ACC112 (cell line): ENCODE data around the gene PIP4K2C.

Source experiments
- H2AFZ ChIP-seq: fragments of 200-600 bp; sonication (generic); one replicate; pipeline ENCODE4 v1.6.0; 2017; ENCODE audit warnings: antibody characterized with exemption, low read length; ENCODE audit not compliant: unreplicated experiment
- H3K27ac ChIP-seq: fragments of 200-600 bp; sonication (generic); 2 replicates; pipeline ENCODE4 v1.5.1; 2014; ENCODE audit warnings: low read depth, mild to moderate bottlenecking, antibody characterized with exemption, low read length, moderate library complexity
- H3K27me3 ChIP-seq: fragments of 200-600 bp; sonication (generic); 2 replicates; pipeline ENCODE4 v1.6.1; 2014; ENCODE audit warnings: mild to moderate bottlenecking, antibody characterized with exemption, low read length, moderate library complexity, mixed read lengths; ENCODE audit not compliant: insufficient read depth
- H3K36me3 ChIP-seq: fragments of 200-600 bp; sonication (generic); 2 replicates; pipeline ENCODE4 v1.6.1; 2016; ENCODE audit warnings: mild to moderate bottlenecking, antibody characterized with exemption, low read length, moderate library complexity, mixed read lengths; ENCODE audit not compliant: insufficient read depth
- H3K4me1 ChIP-seq: fragments of 200-600 bp; sonication (generic); one replicate; pipeline ENCODE4 v1.6.1; 2016; ENCODE audit warnings: low read length, mixed read lengths; ENCODE audit not compliant: insufficient read depth, unreplicated experiment, control insufficient read depth
- H3K4me3 ChIP-seq: fragments of 200-600 bp; sonication (generic); 2 replicates; pipeline ENCODE4 v1.5.1; 2014; ENCODE audit warnings: mild to moderate bottlenecking, low read depth, low read length
- H3K79me2 ChIP-seq: fragments of 200-600 bp; sonication (generic); one replicate; pipeline ENCODE4 v1.6.0; 2016; ENCODE audit warnings: low read length; ENCODE audit not compliant: control insufficient read depth, unreplicated experiment, insufficient read depth

Gene PIP4K2C

DNA sequence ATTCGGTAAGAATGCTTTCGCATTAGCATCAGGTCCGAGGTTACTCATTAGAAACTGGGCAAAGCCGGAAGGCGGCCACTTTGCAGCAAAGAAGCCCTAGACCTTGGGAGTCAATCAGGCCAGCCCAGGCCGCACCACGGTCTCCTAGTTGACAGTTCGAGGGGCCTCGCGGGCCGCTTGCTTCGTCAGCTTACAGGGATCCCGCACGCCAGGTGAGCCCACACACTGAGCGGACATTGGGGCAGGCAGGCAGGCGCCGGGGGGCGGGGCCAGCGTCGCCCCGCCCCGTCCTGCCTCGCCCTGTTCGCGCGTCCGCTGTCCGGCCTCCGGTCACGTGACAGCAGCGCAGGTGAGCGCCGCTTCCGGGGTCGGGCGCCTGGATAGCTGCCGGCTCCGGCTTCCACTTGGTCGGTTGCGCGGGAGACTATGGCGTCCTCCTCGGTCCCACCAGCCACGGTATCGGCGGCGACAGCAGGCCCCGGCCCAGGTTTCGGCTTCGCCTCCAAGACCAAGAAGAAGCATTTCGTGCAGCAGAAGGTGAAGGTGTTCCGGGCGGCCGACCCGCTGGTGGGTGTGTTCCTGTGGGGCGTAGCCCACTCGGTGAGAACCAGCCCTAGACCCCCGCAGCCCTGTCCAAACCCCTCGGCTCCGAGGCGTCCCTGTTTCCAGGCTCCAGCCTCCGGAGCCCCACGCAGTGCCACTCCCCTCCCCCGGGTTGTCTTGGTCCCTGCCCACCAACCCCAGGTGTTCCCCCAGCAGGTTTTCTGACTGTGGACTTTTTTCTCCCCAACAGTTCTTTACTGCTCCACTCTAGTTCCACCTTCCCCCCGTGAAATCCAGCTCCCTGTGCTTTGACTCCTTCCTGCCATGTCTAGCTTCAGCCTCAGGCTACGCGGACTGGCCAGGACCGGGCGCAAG is at the start of gene PIP4K2C:
TSS of gene PIP4K2C (plus strand) at position 329 of the 918 bp plus-strand sequence. CDS start at position 427, 98 bp downstream.
- H3K4me1 ChIP-seq = peaks cover 10% of the 10 kb centered on the region
- peaks cover 15% of the 10 kb centered on the region for H3K27me3 ChIP-seq
- H3K4me3 ChIP-seq = peak within 1 kb of the TSS; percentile 95
- no peaks in the 10 kb centered on the region for H3K79me2 ChIP-seq
- H2AFZ ChIP-seq = peak within 1 kb of the TSS; percentile 99
- H3K36me3 ChIP-seq = no peaks in the 10 kb centered on the region
- no peak within 1 kb of the TSS for H3K27ac ChIP-seq

DNA sequence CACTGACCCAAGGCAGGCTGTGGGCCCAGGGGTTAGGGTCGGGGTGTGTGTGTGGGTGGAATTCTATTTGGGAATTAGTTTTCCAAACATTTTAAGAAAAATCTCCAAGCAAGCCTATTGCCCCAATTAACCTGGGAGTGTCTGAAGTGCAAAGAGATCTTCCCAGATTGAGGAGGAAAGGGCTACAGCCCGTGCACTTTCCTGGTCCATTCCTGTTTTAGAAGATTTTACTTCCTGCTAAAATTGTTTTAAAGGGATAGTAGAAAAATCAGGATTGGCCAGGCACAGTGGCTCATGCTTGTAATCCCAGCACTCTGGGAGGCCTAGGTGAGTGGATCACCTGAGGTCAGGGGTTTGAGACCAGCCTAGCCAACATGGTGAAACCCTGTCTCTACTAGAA is 49.3 kb upstream of the PIP4K2C start:
- Histone ChIP-seq H3K4me1 (peaks cover 20% of the 10 kb centered on the region), H3K36me3 (peaks cover 10% of the 10 kb centered on the region), H2AFZ (no peak overlapping the region), H3K79me2 (peaks cover 36% of the 10 kb centered on the region), H3K27ac (no peak overlapping the region), H3K27me3 (no peaks in the 10 kb centered on the region), H3K4me3 (no peak overlapping the region)

DNA sequence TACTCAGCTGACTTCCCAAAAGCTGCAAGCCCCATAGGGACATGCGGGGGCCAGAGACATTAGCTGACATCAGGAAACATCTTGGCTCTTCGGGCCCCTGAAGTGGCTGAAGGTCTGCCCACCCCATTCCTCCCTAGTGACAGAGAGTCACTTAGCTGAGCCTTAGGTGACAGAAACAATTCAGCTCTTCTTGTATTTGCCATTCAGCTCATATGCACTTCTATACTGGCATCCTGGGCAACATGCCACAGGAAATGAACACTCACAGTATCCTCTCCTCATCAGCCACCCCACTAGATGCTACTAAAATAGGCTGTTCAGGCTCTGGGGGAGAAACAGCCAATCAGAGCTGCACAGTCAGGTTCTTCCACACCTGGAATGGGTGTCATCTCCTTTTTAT is 47.4 kb upstream of the PIP4K2C start:
- peaks cover 39% of the 10 kb centered on the region for H3K79me2 ChIP-seq
- H3K4me3 ChIP-seq = no peak overlapping the region
- peaks cover under 1% of the 10 kb centered on the region; the same call in 1 of the 2 replicates for H3K27me3 ChIP-seq
- no peak overlapping the region for H3K27ac ChIP-seq
- peaks cover 5% of the 10 kb centered on the region; the same call in 1 of the 2 replicates for H3K36me3 ChIP-seq
- no peak overlapping the region for H2AFZ ChIP-seq
- H3K4me1 ChIP-seq = peaks cover 20% of the 10 kb centered on the region

DNA sequence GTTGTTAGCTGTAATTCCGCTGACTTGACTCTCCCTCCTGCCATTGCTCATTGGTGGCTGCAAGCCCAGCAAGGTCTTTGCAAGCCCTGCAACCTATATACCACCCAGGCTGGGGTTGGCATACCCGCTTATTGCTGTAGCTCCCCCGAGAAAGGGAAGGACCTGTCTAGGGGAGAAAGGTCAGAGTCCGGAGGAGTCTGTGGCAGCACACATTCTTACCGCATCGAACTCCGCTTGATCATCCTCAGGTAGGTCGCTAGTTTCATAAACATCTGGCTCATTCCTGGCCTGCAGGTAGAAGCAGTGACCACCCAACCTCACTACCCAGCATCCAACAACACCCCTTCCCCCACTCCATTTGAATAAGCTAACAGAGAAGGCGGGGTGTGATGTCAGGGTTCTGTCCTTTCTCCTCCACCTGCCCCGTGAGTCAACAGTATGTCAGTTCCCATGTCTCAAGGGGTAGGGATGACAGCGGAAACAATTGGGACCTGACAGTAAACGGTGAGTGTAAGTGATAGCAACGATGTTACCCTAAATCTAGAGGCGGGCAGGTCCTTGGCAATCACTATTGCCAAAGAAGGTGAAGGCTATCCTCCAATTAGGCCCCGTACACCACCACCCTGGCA is 45.1 kb upstream of the PIP4K2C start:
- Histone ChIP-seq H3K4me3 (peak overlapping the region; percentile 90), H3K4me1 (peaks cover 27% of the 10 kb centered on the region), H3K36me3 (peaks cover 2% of the 10 kb centered on the region; the same call in 1 of the 2 replicates), H2AFZ (no peak overlapping the region), H3K27ac (no peak overlapping the region), H3K27me3 (peaks cover 8% of the 10 kb centered on the region; the same call in 1 of the 2 replicates), H3K79me2 (peaks cover 32% of the 10 kb centered on the region)

DNA sequence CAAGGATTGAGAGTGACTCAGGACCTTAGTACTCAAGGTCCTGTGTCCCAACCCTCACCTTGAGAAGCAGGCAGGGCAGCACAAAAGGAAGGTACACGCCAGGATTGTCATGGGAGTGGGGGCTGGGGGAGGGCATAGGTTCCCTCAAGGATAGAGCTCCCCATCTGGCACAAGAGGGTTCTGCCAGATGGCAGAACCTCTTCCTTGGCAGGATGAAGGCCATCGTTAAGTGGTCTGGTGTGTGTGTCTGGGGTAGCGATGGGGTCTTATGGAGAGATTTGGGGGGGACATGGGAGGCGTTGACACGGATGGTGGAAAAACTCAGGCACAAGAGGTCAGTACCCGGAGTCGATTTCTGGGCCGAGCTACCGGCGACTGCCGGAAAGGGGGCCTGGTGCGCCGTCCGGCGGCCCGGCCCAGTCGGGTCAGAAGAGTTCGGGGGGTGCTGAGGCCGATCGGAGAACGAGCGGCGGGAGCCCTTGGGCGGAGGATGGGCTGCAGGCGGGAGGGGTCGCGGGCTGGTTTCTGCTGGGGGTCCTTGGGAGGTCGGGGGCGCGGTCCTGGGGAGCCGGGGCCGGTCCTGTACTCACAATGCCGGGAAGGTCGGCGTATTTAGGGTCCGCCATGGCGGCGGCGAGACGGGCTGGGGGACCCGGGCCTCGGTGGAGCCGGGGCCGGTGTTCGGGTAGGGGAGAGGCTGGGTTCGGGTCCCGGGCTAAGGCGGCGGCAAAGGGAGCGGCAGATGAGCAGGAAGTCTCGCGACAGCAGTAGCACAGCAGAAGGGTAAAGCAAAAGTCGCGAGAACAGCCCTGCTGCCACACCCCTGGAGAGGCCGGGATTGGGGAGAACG is 44.3 kb upstream of the PIP4K2C start, which contains the start of gene DCTN2:
TSS of gene DCTN2 (minus strand) at position 755 of the 850 bp plus-strand sequence. CDS start at position 626, 129 bp downstream.
- Histone ChIP-seq H3K27me3 (peaks cover 8% of the 10 kb centered on the region; the same call in 1 of the 2 replicates), H3K4me1 (peaks cover 27% of the 10 kb centered on the region), H3K79me2 (peaks cover 30% of the 10 kb centered on the region), H2AFZ (peak within 1 kb of the TSS; percentile 97), H3K4me3 (peak within 1 kb of the TSS; percentile 90), H3K36me3 (peaks cover 2% of the 10 kb centered on the region; the same call in 1 of the 2 replicates), H3K27ac (peak within 1 kb of the TSS; percentile 48; the same call in 1 of the 2 replicates)

DNA sequence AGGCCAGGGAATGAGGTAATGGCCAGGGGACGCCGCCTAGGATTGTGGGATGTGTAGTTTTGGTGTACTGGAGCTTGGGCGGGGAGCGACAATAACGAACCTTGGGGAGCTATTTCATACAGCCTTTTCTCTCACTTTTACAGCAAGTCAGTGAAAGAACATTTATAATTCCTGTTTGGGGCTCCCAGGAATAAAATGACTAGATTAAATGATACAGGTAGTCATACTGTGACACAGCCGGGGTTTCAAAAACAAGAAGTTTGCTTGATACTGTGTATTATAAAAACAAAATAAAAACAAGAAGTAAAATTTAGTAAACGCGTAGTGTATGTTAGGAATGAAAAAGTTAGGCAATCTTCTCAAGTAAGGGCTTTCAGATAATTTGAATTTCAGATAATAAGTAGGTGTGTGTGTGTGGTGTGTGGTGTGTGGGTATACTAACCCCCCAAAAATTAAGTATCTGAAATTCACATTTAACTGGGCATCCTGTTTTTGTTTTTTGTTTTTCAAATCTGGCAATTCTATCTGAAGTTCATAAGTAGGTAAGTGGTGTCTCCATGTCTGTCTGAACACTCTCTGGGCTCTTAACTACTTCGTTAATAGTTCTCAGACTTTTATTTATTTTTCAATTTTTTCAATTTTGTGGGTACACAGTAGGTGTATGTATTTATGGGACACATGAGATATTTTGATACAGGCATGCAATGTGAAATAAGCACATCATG is 43.5 kb upstream of the PIP4K2C start:
- Histone ChIP-seq H3K79me2 (peaks cover 30% of the 10 kb centered on the region), H3K4me3 (peak overlapping the region; percentile 90), H2AFZ (peak overlapping the region; percentile 97), H3K36me3 (no peaks in the 10 kb centered on the region), H3K4me1 (peaks cover 27% of the 10 kb centered on the region), H3K27ac (no peak overlapping the region), H3K27me3 (peaks cover 8% of the 10 kb centered on the region; the same call in 1 of the 2 replicates)

DNA sequence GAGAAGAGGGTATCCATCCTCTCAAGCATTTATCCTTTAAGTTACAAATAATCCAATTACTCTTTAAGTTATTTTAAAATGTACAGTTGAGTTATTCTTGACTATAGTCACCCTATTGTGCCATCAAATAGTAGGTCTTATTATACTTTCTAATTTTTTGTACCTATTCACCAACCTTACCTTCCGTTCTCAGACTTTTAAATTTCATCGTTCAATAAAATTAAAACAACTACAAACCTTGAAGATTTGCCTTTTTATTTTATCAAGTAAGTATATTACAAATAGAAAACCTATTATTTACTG is 43.0 kb upstream of the PIP4K2C start:
- peaks cover 30% of the 10 kb centered on the region for H3K79me2 ChIP-seq
- no peak overlapping the region for H3K27ac ChIP-seq
- H3K4me1 ChIP-seq = peaks cover 32% of the 10 kb centered on the region
- H2AFZ ChIP-seq = no peak overlapping the region
- peaks cover 8% of the 10 kb centered on the region; the same call in 1 of the 2 replicates for H3K27me3 ChIP-seq
- no peak overlapping the region for H3K4me3 ChIP-seq
- no peaks in the 10 kb centered on the region for H3K36me3 ChIP-seq

DNA sequence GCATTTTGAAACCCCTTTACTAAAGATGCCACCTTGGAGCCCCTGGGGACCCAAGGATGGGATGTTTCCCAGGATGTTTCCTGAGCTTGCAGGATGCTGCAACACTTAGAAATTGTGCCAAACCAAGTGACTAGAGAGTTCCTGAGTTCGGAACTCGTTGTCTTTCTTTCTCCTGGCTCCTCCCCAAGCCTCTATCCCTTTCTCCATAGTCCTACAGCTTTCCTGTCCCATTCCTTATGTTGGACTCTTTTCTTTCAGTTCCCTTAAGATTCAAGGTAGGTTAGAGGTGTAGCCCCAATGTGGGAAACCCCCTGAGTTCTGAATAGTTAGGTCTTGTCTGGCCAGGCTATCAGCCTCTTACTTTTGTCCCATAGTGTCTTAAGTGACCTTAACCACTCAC is 42.5 kb upstream of the PIP4K2C start:
- H3K27me3 ChIP-seq = peaks cover 8% of the 10 kb centered on the region; the same call in 1 of the 2 replicates

DNA sequence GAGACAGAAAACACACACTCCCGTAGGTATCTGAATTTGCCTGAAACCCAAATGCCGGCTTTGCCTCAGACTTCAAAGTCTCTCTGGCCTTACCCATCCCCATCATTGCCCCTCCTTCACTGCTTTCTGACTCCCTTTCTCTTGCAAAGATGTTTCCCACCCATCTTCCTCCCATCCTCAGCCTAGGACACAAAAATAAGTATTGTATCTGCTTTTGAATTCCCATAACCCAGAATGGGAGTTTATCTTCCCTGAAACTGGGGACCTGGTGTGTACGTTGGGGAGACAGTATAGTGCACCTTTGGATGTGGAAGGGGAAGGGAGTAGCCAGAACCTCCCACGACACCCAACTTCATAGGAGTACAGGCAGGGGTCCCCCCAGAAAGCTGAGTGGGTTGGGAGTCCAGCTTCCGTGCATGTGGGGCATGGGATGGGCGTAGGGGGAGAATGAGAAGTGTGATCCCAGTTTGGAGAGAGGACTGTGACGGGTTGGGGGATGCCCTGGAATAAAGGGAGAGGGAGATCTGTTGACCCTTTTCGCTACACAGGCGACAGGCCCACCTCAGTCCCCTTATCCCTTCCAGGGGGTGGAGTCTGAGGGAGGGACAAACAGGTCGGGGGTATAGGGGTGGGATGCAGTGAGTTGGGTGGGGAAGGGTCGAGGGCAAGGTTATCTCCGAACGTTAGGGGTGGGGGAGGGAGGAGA is 41.6 kb upstream of the PIP4K2C start:
- Histone ChIP-seq H3K79me2 (peaks cover 24% of the 10 kb centered on the region), H3K4me1 (peaks cover 25% of the 10 kb centered on the region)

More for the DNA sequence above, 42.5 kb upstream of the PIP4K2C start:
- Histone ChIP-seq H3K36me3 (no peaks in the 10 kb centered on the region), H3K27ac (no peak overlapping the region), H3K4me3 (no peak overlapping the region), H2AFZ (no peak overlapping the region), H3K79me2 (peaks cover 30% of the 10 kb centered on the region), H3K4me1 (peaks cover 31% of the 10 kb centered on the region)

More for the DNA sequence above, 41.6 kb upstream of the PIP4K2C start:
- H3K27me3 ChIP-seq = peaks cover 8% of the 10 kb centered on the region; the same call in 1 of the 2 replicates
- H3K27ac ChIP-seq = no peak overlapping the region
- peak overlapping the region; percentile 72 for H2AFZ ChIP-seq
- peak overlapping the region; percentile 78 for H3K4me3 ChIP-seq
- H3K36me3 ChIP-seq = no peaks in the 10 kb centered on the region
